ENCODE results near the gene MNX1. TPM values are rescaled to one million over a fixed set of nuclear protein-coding genes. Genes with fewer than 3 reads are reported as not detected.

MNX1 gene
- total RNA-seq, 1 donor from 2014 or later = not detected

GRCh38 chr7:156964971-156965370 is 45.5 kb downstream of the MNX1 start:
- H3K27ac Mint-ChIP-seq = no peak overlapping the region
- peaks cover 34% of the 10 kb centered on the region for H3K36me3 Mint-ChIP-seq
- H3K4me1 Mint-ChIP-seq = no peaks in the 10 kb centered on the region

DNA sequence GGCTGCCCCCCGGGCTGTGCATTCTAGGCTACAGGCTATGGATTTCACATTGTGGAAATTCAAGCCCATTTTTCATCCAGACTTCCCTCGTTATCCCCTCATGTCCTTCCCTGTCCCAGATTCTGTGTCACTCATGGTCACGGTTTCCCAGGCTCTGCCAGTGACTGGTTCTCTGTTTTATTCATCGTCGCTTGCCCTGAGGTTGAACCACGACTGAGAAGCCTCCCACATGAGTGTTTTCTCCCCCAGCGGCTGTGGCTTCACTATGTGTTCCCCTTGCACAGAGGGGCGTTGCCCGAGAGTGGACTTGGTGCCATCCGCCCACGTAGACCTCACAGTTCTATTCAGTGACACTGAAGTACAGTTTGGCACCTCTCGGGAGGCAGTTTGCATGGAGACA is 47.0 kb downstream of the MNX1 start:
- Histone ChIP-seq H2AFZ (replicated peaks) (no peak overlapping the region), H3K4me1 (no peaks in the 10 kb centered on the region), H3K9me3 (ENCODE audit: low read depth) (no peaks in the 10 kb centered on the region), H3F3A (ENCODE audit: low read depth) (no peaks in the 10 kb centered on the region), H3K4me3 (no peak overlapping the region), H3K9ac (no peak overlapping the region), H3K79me2 (ENCODE audit: low read depth) (no peaks in the 10 kb centered on the region), H3K27me3 (no peaks in the 10 kb centered on the region), H3K27ac (no peak overlapping the region), H3K4me2 (no peak overlapping the region), H4K20me1 (ENCODE audit: low read depth) (no peaks in the 10 kb centered on the region), H3K36me3 (no peaks in the 10 kb centered on the region)
- H3K27me3 Mint-ChIP-seq (ENCODE audit: insufficient read depth, low read depth) = no peaks in the 10 kb centered on the region
- no peak for DNase-seq (ENCODE audit: low spot score)
- no peaks in the 10 kb centered on the region for H3K9me3 Mint-ChIP-seq
- H3K4me1 Mint-ChIP-seq = no peaks in the 10 kb centered on the region
- H3K36me3 Mint-ChIP-seq = peaks cover 40% of the 10 kb centered on the region
- TF ChIP-seq EZH2phosphoT487 (IDR thresholded peaks at IDR 0.05) (no peak), EZH2 (IDR thresholded peaks at IDR 0.05) (no peak), CTCF (IDR thresholded peaks at IDR 0.05) (no peak)
- H3K4me3 Mint-ChIP-seq = no peak overlapping the region
- H3K27ac Mint-ChIP-seq = no peak overlapping the region

More at GRCh38 chr7:156964971-156965370, 45.5 kb downstream of the MNX1 start:
- no peak for DNase-seq (ENCODE audit: low spot score)
- H3K27ac ChIP-seq = no peak overlapping the region
- no peaks in the 10 kb centered on the region for H3K9me3 Mint-ChIP-seq
- no peak overlapping the region for H3K4me2 ChIP-seq
- no peaks in the 10 kb centered on the region for H3K79me2 ChIP-seq (ENCODE audit: low read depth)
- H3K36me3 ChIP-seq = no peaks in the 10 kb centered on the region
- no peak for TF ChIP-seq EZH2 (IDR thresholded peaks at IDR 0.05)
- TF ChIP-seq EZH2phosphoT487 (IDR thresholded peaks at IDR 0.05) = no peak
- no peak for TF ChIP-seq CTCF (IDR thresholded peaks at IDR 0.05)
- no peaks in the 10 kb centered on the region for H4K20me1 ChIP-seq (ENCODE audit: low read depth)
- H3K4me3 Mint-ChIP-seq = no peak overlapping the region
- H3K9me3 ChIP-seq (ENCODE audit: low read depth) = no peaks in the 10 kb centered on the region
- H3K9ac ChIP-seq = no peak overlapping the region
- no peaks in the 10 kb centered on the region for H3F3A ChIP-seq (ENCODE audit: low read depth)
- no peak overlapping the region for H2AFZ ChIP-seq (replicated peaks)
- H3K4me1 ChIP-seq = no peaks in the 10 kb centered on the region
- H3K27me3 Mint-ChIP-seq (ENCODE audit: insufficient read depth, low read depth) = no peaks in the 10 kb centered on the region
- no peaks in the 10 kb centered on the region for H3K27me3 ChIP-seq
- no peak overlapping the region for H3K4me3 ChIP-seq

- H3K9me3 Mint-ChIP-seq = no peaks in the 10 kb centered on the region
- no peak overlapping the region for H3K4me3 Mint-ChIP-seq
- Histone ChIP-seq H2AFZ (replicated peaks) (no peak overlapping the region), H3K9me3 (ENCODE audit: low read depth) (no peaks in the 10 kb centered on the region), H3K9ac (no peak overlapping the region), H3F3A (ENCODE audit: low read depth) (no peaks in the 10 kb centered on the region), H3K36me3 (no peaks in the 10 kb centered on the region), H3K4me1 (no peaks in the 10 kb centered on the region), H3K4me3 (no peak overlapping the region), H4K20me1 (ENCODE audit: low read depth) (no peaks in the 10 kb centered on the region), H3K79me2 (ENCODE audit: low read depth) (no peaks in the 10 kb centered on the region), H3K27ac (no peak overlapping the region), H3K4me2 (no peak overlapping the region), H3K27me3 (no peaks in the 10 kb centered on the region)
- DNase-seq (ENCODE audit: low spot score) = no peak
- TF ChIP-seq EZH2phosphoT487 (IDR thresholded peaks at IDR 0.05) (no peak), EZH2 (IDR thresholded peaks at IDR 0.05) (no peak), CTCF (IDR thresholded peaks at IDR 0.05) (no peak)
- H3K4me1 Mint-ChIP-seq = no peaks in the 10 kb centered on the region
- no peak overlapping the region for H3K27ac Mint-ChIP-seq
- H3K27me3 Mint-ChIP-seq (ENCODE audit: insufficient read depth, low read depth) = no peaks in the 10 kb centered on the region
- peaks cover 42% of the 10 kb centered on the region for H3K36me3 Mint-ChIP-seq
Measured at GRCh38 chr7:156962897-156963296, 47.6 kb downstream of the MNX1 start.
